BE2C (cell line): ENCODE results near the gene ANP32A.

ENCODE experiments used
- DNase-seq: peaks from one replicate; pipeline ENCODE4 v3.0.0-alpha.2; 2020
- H3K27me3 ChIP-seq: fragments of 250-450 bp; sonication (Bioruptor Pico); 2 replicates; pipeline ENCODE4 v1.5.1; 2020; ENCODE audit warnings: mild to moderate bottlenecking
- H3K36me3 ChIP-seq: fragments of 250-450 bp; sonication (Bioruptor Pico); 2 replicates; pipeline ENCODE4 v1.5.1; 2020; ENCODE audit warnings: mild to moderate bottlenecking
- H3K4me1 ChIP-seq: fragments of 250-450 bp; sonication (Bioruptor Pico); 2 replicates; pipeline ENCODE4 v1.5.1; 2020
- H3K4me3 ChIP-seq: 2 replicates; pipeline ENCODE4 v1.5.1; 2011; ENCODE audit warnings: low read depth, low read length
- H3K9me3 ChIP-seq: fragments of 250-450 bp; sonication (Bioruptor Pico); 2 replicates; pipeline ENCODE4 v1.5.1; 2020
- CTCF ChIP-seq: IDR thresholded peaks from 2 replicates; pipeline ENCODE4 v1.5.1; 2012; ENCODE audit warnings: mild to moderate bottlenecking, low read depth, low read length

ANP32A gene

GRCh38 chr15:68806220-68807060 lies 14.3 kb downstream of the ANP32A start:
- H3K4me3 ChIP-seq, result no peak overlapping the region
- no peaks in the 10 kb centered on the region for H3K27me3 ChIP-seq
- peak; percentile 54 for DNase-seq
- H3K9me3 ChIP-seq, result no peaks in the 10 kb centered on the region
- peak; percentile 17; the same call in 1 of the 2 replicates for TF ChIP-seq CTCF
- H3K36me3 ChIP-seq, result peaks cover 46% of the 10 kb centered on the region
- H3K4me1 ChIP-seq, result peaks cover 53% of the 10 kb centered on the region

GRCh38 chr15:68802373-68802772 lies 18.3 kb downstream of the ANP32A start:
- DNase-seq, result no peak
- Histone ChIP-seq H3K36me3 (peaks cover 33% of the 10 kb centered on the region), H3K4me1 (peaks cover 26% of the 10 kb centered on the region), H3K4me3 (no peak overlapping the region), H3K27me3 (no peaks in the 10 kb centered on the region), H3K9me3 (no peaks in the 10 kb centered on the region)
- TF ChIP-seq CTCF, result no peak

- TF ChIP-seq CTCF, result no peak
- H3K36me3 ChIP-seq, result peaks cover 34% of the 10 kb centered on the region
- no peaks in the 10 kb centered on the region for H3K27me3 ChIP-seq
- H3K9me3 ChIP-seq, result no peaks in the 10 kb centered on the region
- H3K4me3 ChIP-seq, result no peak overlapping the region
- H3K4me1 ChIP-seq, result peaks cover 20% of the 10 kb centered on the region
- DNase-seq, result no peak
Measured at GRCh38 chr15:68801572-68802148, 19.0 kb downstream of the ANP32A start.

GRCh38 chr15:68800875-68801274 lies 19.8 kb downstream of the ANP32A start:
- H3K27me3 ChIP-seq, result no peaks in the 10 kb centered on the region
- no peak for TF ChIP-seq CTCF
- no peak for DNase-seq
- peaks cover 42% of the 10 kb centered on the region for H3K36me3 ChIP-seq
- peaks cover 12% of the 10 kb centered on the region for H3K4me1 ChIP-seq
- no peaks in the 10 kb centered on the region for H3K9me3 ChIP-seq
- no peak overlapping the region for H3K4me3 ChIP-seq

- TF ChIP-seq CTCF, result no peak
- H3K4me3 ChIP-seq, result no peak overlapping the region
- peaks cover 3% of the 10 kb centered on the region for H3K4me1 ChIP-seq
- no peaks in the 10 kb centered on the region for H3K27me3 ChIP-seq
- no peaks in the 10 kb centered on the region for H3K9me3 ChIP-seq
- DNase-seq, result no peak
- peaks cover 42% of the 10 kb centered on the region for H3K36me3 ChIP-seq
Measured at GRCh38 chr15:68798346-68799094, 22.2 kb downstream of the ANP32A start.
